H1 (cell line): ENCODE measurements around the gene ALKAL2. TPM values are rescaled to one million over a fixed set of nuclear protein-coding genes. Genes with fewer than 3 reads are reported as not detected.

Source experiments
- ASH2L ChIP-seq: fragments of 200-600, 300-600 bp; sonication (generic); IDR thresholded peaks from one replicate; pipeline ENCODE4 v1.7.1; 2017; ENCODE audit warnings: low read length
- E2F6 ChIP-seq: IDR thresholded peaks from 2 replicates; pipeline ENCODE4 v1.6.1; 2012; ENCODE audit warnings: inconsistent platforms
- GTF2F1 ChIP-seq: IDR thresholded peaks from 2 replicates; pipeline ENCODE4 v1.6.1; 2012; ENCODE audit warnings: low read depth, low read length, improper control_type of control experiment, borderline replicate concordance
- HDAC2 ChIP-seq, 2 experiments: fragments of 300-600 bp in 1 of 2; sonication (generic) in 1 of 2; IDR thresholded peaks; 2 replicates each; pipeline ENCODE4 v1.6.1; 2011 to 2012; ENCODE audit warnings: low read depth in 2 of 2, low read length in 2 of 2, mild to moderate bottlenecking in 2 of 2, moderate library complexity in 2 of 2, borderline replicate concordance in 1 of 2, inconsistent platforms in 1 of 2
- MAX ChIP-seq: IDR thresholded peaks from 2 replicates; pipeline ENCODE4 v1.6.1; 2012; ENCODE audit warnings: inconsistent platforms
- YY1 ChIP-seq: IDR thresholded peaks from 2 replicates; pipeline ENCODE4 v1.6.1; 2011; ENCODE audit warnings: low read depth, mild to moderate bottlenecking, low read length
- polyA plus RNA-seq, 7 experiments: library from polyadenylated mRNA; depleted of rRNA in 3 of 7; stranded (reverse) in 5 of 7; unstranded in 2 of 7; fragments of >200 nt in 5 of 7; fragments of 200-250 nt in 2 of 7; gene quantifications; 1 replicate in 5 of 7; 2 replicates in 1 of 7; 4 replicates in 1 of 7; pipeline versions ENCODE4 v1.2.1 to v1.2.3, GENCODE V29; 2011 to 2013; ENCODE audit warnings: missing spikeins in 2 of 7, mixed read lengths in 2 of 7
- total RNA-seq: library from RNA; stranded (reverse); fragmentation: NEBNext Ultra II Directional; extraction: Animal tissue kit (Norgen Biotek cat#: 25700); gene quantifications from 2 replicates; pipeline ENCODE4 v1.2.1, GENCODE V29; 2021
- TF ChIP-seq, protein P1 (sequence below): IDR thresholded peaks from 2 replicates; pipeline ENCODE4 v1.6.1; 2012; ENCODE audit warnings: low read length, inconsistent platforms

The ALKAL2 gene
- total and polyA plus RNA-seq, 2 of the 8 experiments (the other 6 are each of a cell fraction or from before 2014, with no cell fraction given): 4.6 to 11.5 TPM

- TF ChIP-seq, protein P1, sequence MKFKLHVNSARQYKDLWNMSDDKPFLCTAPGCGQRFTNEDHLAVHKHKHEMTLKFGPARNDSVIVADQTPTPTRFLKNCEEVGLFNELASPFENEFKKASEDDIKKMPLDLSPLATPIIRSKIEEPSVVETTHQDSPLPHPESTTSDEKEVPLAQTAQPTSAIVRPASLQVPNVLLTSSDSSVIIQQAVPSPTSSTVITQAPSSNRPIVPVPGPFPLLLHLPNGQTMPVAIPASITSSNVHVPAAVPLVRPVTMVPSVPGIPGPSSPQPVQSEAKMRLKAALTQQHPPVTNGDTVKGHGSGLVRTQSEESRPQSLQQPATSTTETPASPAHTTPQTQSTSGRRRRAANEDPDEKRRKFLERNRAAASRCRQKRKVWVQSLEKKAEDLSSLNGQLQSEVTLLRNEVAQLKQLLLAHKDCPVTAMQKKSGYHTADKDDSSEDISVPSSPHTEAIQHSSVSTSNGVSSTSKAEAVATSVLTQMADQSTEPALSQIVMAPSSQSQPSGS: no peak; the same call in 1 of the 2 replicates
- TF ChIP-seq HDAC2 (IDR thresholded peaks at IDR 0.05; ENCODE audit: borderline replicate concordance in 1 of 2, low read depth in 2 of 2, low read length in 2 of 2) (0 out of 4 replicates have a peak, but pooled peaks of 1 of the 2 experiments have one; percentile 49), MAX (peak; percentile 54; the same call in 1 of the 2 replicates), ASH2L (peak; percentile 27), GTF2F1 (no peak), YY1 (0 out of 2 replicates have a peak, but pooled peaks have one; percentile 14), E2F6 (peak; percentile 74)
- TF ChIP-seq, all 59 proteins: peak for 8
Observed at GRCh38 chr2:309148-309953, 21.5 kb upstream of the ALKAL2 start (continued).
